Fibroblast of lung (primary cell): ENCODE results near the gene ZNHIT2. TPM values are rescaled to one million over a fixed set of nuclear protein-coding genes. Genes with fewer than 3 reads are reported as not detected.

Experiments
- DNase-seq, 2 donors: peaks; one replicate each; pipeline versions ENCODE4 v3.0.0 to v3.0.0-alpha.2; 2010; ENCODE audit warnings: low read depth in 2 of 2
- H2AFZ ChIP-seq: 2 replicates; pipeline ENCODE4 v1.5.1; 2012; ENCODE audit warnings: low read length, control low read depth, inconsistent platforms
- H3K27ac ChIP-seq: 2 replicates; pipeline ENCODE4 v1.5.1; 2011; ENCODE audit warnings: low read length, control low read depth; ENCODE audit not compliant: insufficient read depth
- H3K27me3 ChIP-seq: 2 replicates; pipeline ENCODE4 v1.5.1; 2011; ENCODE audit warnings: mild to moderate bottlenecking, low read length; ENCODE audit not compliant: control insufficient read depth, insufficient read depth
- H3K36me3 ChIP-seq: 2 replicates; pipeline ENCODE4 v1.5.1; 2011; ENCODE audit warnings: low read length; ENCODE audit not compliant: control insufficient read depth, insufficient read depth
- H3K4me1 ChIP-seq: 2 replicates; pipeline ENCODE4 v1.5.1; 2011; ENCODE audit warnings: low read length; ENCODE audit not compliant: control insufficient read depth, insufficient read depth; ENCODE audit errors: extremely low read depth
- H3K4me2 ChIP-seq: 2 replicates; pipeline ENCODE4 v1.5.1; 2011; ENCODE audit warnings: low read length, control low read depth; ENCODE audit not compliant: insufficient read depth; ENCODE audit errors: extremely low read depth
- H3K4me3 ChIP-seq, 4 experiments: fragments of 200-600 bp in 1 of 4; sonication (generic) in 1 of 4; replicated peaks in 1 of 4; 2 replicates each; pipeline ENCODE4 v1.5.1; 2011 to 2016; ENCODE audit warnings: low read length in 4 of 4, low read depth in 3 of 4, mild to moderate bottlenecking in 3 of 4, control low read depth in 2 of 4, inconsistent platforms in 1 of 4, mixed read lengths in 1 of 4; ENCODE audit not compliant: insufficient read depth in 1 of 4; ENCODE audit errors: control extremely low read depth in 1 of 4
- H3K79me2 ChIP-seq: 2 replicates; pipeline ENCODE4 v1.5.1; 2012; ENCODE audit warnings: mild to moderate bottlenecking, low read length, inconsistent platforms; ENCODE audit not compliant: control insufficient read depth, insufficient read depth
- H3K9ac ChIP-seq: 2 replicates; pipeline ENCODE4 v1.5.1; 2011; ENCODE audit warnings: mild to moderate bottlenecking, low read length, control low read depth; ENCODE audit not compliant: insufficient read depth
- H3K9me3 ChIP-seq: 2 replicates; pipeline ENCODE4 v1.5.1; 2012; ENCODE audit warnings: low read depth, low read length; ENCODE audit not compliant: control insufficient read depth, insufficient read depth
- H4K20me1 ChIP-seq: 2 replicates; pipeline ENCODE4 v1.5.1; 2011; ENCODE audit warnings: low read length; ENCODE audit not compliant: control insufficient read depth, insufficient read depth; ENCODE audit errors: extremely low read depth
- EZH2 ChIP-seq: IDR thresholded peaks from 2 replicates; pipeline ENCODE4 v1.5.1; 2012; ENCODE audit warnings: low read length, control low read depth, mild to moderate bottlenecking; ENCODE audit errors: missing control alignments
- polyA plus RNA-seq, 2 donors: library from polyadenylated mRNA; depleted of rRNA in 1 of 2; stranded (reverse) in 1 of 2; unstranded in 1 of 2; fragments of >200 nt; gene quantifications; 2 replicates each; pipeline ENCODE4 v1.2.1, GENCODE V29; 2011 to 2012; ENCODE audit warnings: missing spikeins in 1 of 2
- total RNA-seq: library from RNA; depleted of rRNA; stranded (reverse); fragments of >200 nt; gene quantifications from 2 replicates; pipeline ENCODE4 v1.2.1, GENCODE V29; 2014
- TF ChIP-seq, protein P1 (sequence below), 2 donors: IDR thresholded peaks in 1 of 2; conservative IDR thresholded peaks in 1 of 2; 1 replicate in 1 of 2; 2 replicates in 1 of 2; pipeline ENCODE4 v1.5.1; 2011 to 2012; ENCODE audit warnings: low read length in 2 of 2, control low read depth in 1 of 2, inconsistent platforms in 1 of 2, low read depth in 1 of 2, mild to moderate bottlenecking in 1 of 2

Gene ZNHIT2
- total and polyA plus RNA-seq, 2 donors (not counting 1 experiment from before 2014, with no cell fraction given): 1.4 to 13.2 TPM

DNA sequence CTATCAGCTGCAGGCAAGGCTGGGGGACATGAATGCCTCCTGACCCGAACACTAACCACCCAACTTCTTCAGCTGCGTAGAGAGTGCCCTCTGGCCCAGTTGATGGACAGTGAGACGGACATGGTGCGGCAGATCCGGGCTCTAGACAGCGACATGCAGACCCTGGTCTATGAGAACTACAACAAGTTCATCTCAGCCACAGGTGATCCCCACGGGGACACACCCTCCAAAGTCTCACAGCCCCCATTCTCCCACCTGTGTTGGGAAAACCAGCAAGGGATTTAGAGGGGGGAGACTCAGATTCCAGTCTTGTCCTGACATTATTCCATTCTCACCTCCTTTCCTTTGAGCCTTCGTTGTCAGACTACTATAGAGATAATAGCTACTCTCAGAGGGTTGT is 20.6 kb downstream of the ZNHIT2 start:
- H3K9ac ChIP-seq: peak overlapping the region; percentile 30
- peak overlapping the region; percentile 30 to 88 (median 74) for H3K4me3 ChIP-seq
- peaks cover 3% of the 10 kb centered on the region for H3K4me1 ChIP-seq
- peak overlapping the region; percentile 85 for H3K4me2 ChIP-seq
- H2AFZ ChIP-seq: no peak overlapping the region
- no peak for DNase-seq
- no peaks in the 10 kb centered on the region for H3K9me3 ChIP-seq
- TF ChIP-seq, protein P1, sequence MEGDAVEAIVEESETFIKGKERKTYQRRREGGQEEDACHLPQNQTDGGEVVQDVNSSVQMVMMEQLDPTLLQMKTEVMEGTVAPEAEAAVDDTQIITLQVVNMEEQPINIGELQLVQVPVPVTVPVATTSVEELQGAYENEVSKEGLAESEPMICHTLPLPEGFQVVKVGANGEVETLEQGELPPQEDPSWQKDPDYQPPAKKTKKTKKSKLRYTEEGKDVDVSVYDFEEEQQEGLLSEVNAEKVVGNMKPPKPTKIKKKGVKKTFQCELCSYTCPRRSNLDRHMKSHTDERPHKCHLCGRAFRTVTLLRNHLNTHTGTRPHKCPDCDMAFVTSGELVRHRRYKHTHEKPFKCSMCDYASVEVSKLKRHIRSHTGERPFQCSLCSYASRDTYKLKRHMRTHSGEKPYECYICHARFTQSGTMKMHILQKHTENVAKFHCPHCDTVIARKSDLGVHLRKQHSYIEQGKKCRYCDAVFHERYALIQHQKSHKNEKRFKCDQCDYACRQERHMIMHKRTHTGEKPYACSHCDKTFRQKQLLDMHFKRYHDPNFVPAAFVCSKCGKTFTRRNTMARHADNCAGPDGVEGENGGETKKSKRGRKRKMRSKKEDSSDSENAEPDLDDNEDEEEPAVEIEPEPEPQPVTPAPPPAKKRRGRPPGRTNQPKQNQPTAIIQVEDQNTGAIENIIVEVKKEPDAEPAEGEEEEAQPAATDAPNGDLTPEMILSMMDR (conservative IDR thresholded peaks at IDR 0.05 in 1 of 2, IDR thresholded peaks at IDR 0.05 in 1 of 2; ENCODE audit: low read depth in 1 of 2, low read length in 2 of 2): no peak
- TF ChIP-seq EZH2: no peak
- H4K20me1 ChIP-seq: no peaks in the 10 kb centered on the region
- no peaks in the 10 kb centered on the region for H3K36me3 ChIP-seq
- peak overlapping the region; percentile 65 for H3K27ac ChIP-seq
- H3K27me3 ChIP-seq: no peaks in the 10 kb centered on the region
- H3K79me2 ChIP-seq: peaks cover 4% of the 10 kb centered on the region

DNA sequence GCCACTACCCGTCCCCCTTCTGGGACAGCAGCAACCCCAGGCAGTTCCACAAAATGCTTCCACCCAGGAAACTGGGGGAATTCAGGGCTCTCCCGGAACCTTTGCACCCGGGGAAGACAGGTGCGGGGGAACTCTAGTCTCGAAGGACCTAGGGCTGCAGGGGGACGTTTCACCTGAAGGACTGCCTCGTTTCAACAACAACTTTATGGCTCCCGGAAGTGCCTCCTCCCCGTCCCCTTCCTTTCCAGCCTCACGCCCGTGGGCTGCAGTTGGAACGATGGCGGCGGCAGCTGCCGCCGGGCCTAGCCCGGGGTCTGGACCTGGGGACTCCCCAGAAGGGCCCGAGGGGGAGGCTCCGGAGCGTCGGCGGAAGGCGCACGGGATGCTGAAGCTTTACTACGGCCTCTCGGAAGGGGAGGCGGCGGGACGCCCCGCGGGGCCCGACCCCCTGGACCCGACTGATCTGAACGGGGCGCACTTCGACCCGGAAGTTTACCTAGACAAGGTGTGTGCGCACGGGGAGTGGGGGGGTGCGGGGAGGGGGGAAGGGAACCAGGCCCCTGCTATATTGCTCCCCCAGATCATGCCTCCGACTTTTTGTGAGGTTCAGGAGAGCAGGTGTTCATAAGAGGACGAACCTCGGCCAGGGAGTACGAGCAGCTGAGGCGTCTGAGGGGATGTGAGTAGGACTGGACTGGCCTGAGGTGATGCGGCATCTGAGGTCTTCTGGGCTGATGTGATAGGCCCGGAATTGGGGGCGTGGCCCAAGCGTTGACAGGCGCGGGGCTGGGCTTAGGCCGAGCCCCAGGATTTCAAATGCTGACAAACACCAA is 21.3 kb downstream of the ZNHIT2 start, which contains the start of gene VPS51:
VPS51 (plus strand) TSS at position 241 of the 833 bp plus-strand sequence; CDS start at position 278, 37 bp downstream.
- Histone ChIP-seq H3K27ac (peak within 1 kb of the TSS; percentile 85), H3K4me1 (peaks cover 3% of the 10 kb centered on the region), H3K79me2 (peaks cover 4% of the 10 kb centered on the region), H3K36me3 (no peaks in the 10 kb centered on the region), H3K4me3 (peak within 1 kb of the TSS; percentile 68 to 88 (median 82)), H3K9me3 (no peaks in the 10 kb centered on the region), H3K9ac (peak within 1 kb of the TSS; percentile 90), H3K4me2 (peak within 1 kb of the TSS; percentile 85), H2AFZ (peak within 1 kb of the TSS; percentile 77), H3K27me3 (no peaks in the 10 kb centered on the region), H4K20me1 (no peaks in the 10 kb centered on the region)
- peak; percentile 90 to 94 for DNase-seq
- TF ChIP-seq, protein P1 (conservative IDR thresholded peaks at IDR 0.05 in 1 of 2, IDR thresholded peaks at IDR 0.05 in 1 of 2; ENCODE audit: low read depth in 1 of 2, low read length in 2 of 2): no peak
- TF ChIP-seq EZH2: no peak

DNA sequence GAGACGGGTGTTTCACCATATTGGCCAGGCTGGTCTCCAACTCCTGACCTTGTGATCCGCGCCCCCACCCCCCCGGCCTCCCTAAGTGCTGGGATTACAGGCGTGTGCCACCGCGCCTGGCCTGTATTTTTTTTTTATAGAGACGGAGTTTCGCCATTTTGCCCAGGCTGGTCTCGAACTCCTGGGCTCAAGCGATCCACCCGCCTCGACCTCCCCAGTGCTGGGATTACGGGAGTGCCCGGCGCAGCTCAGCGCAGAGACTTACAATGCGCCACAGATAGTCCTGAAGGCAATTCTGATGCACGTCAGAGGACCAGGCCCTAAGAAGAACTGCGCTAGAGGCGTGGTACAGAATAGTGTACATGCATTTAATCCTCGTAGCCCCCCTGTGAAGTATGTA is 22.1 kb downstream of the ZNHIT2 start:
- Histone ChIP-seq H3K27me3 (no peaks in the 10 kb centered on the region), H3K4me2 (peak overlapping the region; percentile 61), H2AFZ (peak overlapping the region; percentile 77), H3K9me3 (no peaks in the 10 kb centered on the region), H4K20me1 (no peaks in the 10 kb centered on the region), H3K79me2 (peaks cover 4% of the 10 kb centered on the region), H3K4me3 (peak overlapping the region; percentile 68 to 88 (median 82)), H3K36me3 (no peaks in the 10 kb centered on the region), H3K9ac (peak overlapping the region; percentile 1), H3K4me1 (peaks cover 3% of the 10 kb centered on the region), H3K27ac (peak overlapping the region; percentile 85)
- no peak for DNase-seq
- TF ChIP-seq, protein P1 (conservative IDR thresholded peaks at IDR 0.05 in 1 of 2, IDR thresholded peaks at IDR 0.05 in 1 of 2; ENCODE audit: low read depth in 1 of 2, low read length in 2 of 2): no peak
- TF ChIP-seq EZH2: no peak
